Peyer's patch (tissue), 4 donors: ENCODE results near the gene SPATA31E1. TPM values are rescaled to one million over a fixed set of nuclear protein-coding genes. Genes with fewer than 3 reads are reported as not detected.
"Not testable (repeated sequence)": the region's sequence is repeated elsewhere in the genome, so short reads cannot be mapped to it uniquely, and the experiment has no call there.

Experiments used
- DNase-seq, 3 donors: peaks; one replicate each; pipeline ENCODE4 v3.0.0-alpha.2; 2017 to 2019
- H3K27ac ChIP-seq, 4 donors: fragments of 200-600 bp; sonication (generic); one replicate each; pipeline ENCODE4 v1.5.1; 2016 to 2019
- H3K27me3 ChIP-seq, 2 donors: fragments of 200-600 bp; sonication (generic); one replicate each; pipeline ENCODE4 v1.5.1; 2019
- H3K36me3 ChIP-seq, 3 donors: fragments of 200-600 bp; sonication (generic); one replicate each; pipeline ENCODE4 v1.5.1; 2016 to 2019
- H3K4me1 ChIP-seq, 4 donors: fragments of 200-600 bp; sonication (generic); one replicate each; pipeline ENCODE4 v1.5.1; 2016 to 2019
- H3K4me3 ChIP-seq, 4 donors: fragments of 200-600 bp; sonication (generic); 1 replicate in 3 of 4; 2 replicates in 1 of 4; pipeline ENCODE4 v1.5.1; 2016 to 2019; ENCODE audit warnings: mild to moderate bottlenecking in 1 of 4
- H3K9me3 ChIP-seq, 4 donors: fragments of 200-600 bp; sonication (generic); one replicate each; pipeline ENCODE4 v1.5.1; 2016 to 2019; ENCODE audit warnings: mild to moderate bottlenecking in 1 of 4
- CTCF ChIP-seq, 6 experiments: fragments of 450-650 bp in 4 of 6; fragments of 200-600 bp in 2 of 6; sonication (generic) in 1 of 6; IDR thresholded peaks; one replicate each; pipeline ENCODE4 v1.5.1; 2017 to 2019; ENCODE audit warnings: antibody characterized with exemption in 6 of 6, mild to moderate bottlenecking in 3 of 6, moderate library complexity in 1 of 6
- POLR2A ChIP-seq, 2 donors: fragments of 450-650 bp; IDR thresholded peaks; one replicate each; pipeline ENCODE4 v1.5.1; 2017; ENCODE audit warnings: antibody characterized with exemption in 2 of 2, mild to moderate bottlenecking in 2 of 2, moderate library complexity in 2 of 2
- total RNA-seq, 4 donors: library from RNA; depleted of rRNA; stranded (reverse); fragments of >200 nt; gene quantifications; one replicate each; pipeline ENCODE4 v1.1.0, GENCODE V29; 2016

The SPATA31E1 gene
- total RNA-seq, 4 donors from 2014 or later, result not detected

GRCh38 chr9:87842878-87843585 lies 39.6 kb upstream of the SPATA31E1 start:
- Histone ChIP-seq H3K9me3 (no peaks in the 10 kb centered on the region), H3K27me3 (no peaks in the 10 kb centered on the region), H3K4me1 (no peaks in the 10 kb centered on the region), H3K36me3 (no peaks in the 10 kb centered on the region), H3K4me3 (no peak overlapping the region), H3K27ac (no peak overlapping the region)
- no peak for TF ChIP-seq POLR2A (IDR thresholded peaks at IDR 0.05)
- TF ChIP-seq CTCF (IDR thresholded peaks at IDR 0.05), result no peak
- no peak for DNase-seq

- Histone ChIP-seq H3K9me3 (no peaks in the 10 kb centered on the region), H3K4me1 (no peaks in the 10 kb centered on the region), H3K27ac (no peak overlapping the region), H3K27me3 (no peaks in the 10 kb centered on the region), H3K4me3 (no peak overlapping the region), H3K36me3 (no peaks in the 10 kb centered on the region)
- no peak for TF ChIP-seq CTCF (IDR thresholded peaks at IDR 0.05)
- TF ChIP-seq POLR2A (IDR thresholded peaks at IDR 0.05), result no peak
- no peak for DNase-seq
These were observed 38.2 kb upstream of the SPATA31E1 start for GRCh38 chr9:87844506-87844905.

GRCh38 chr9:87847817-87848216 lies 34.9 kb upstream of the SPATA31E1 start:
- H3K27me3 ChIP-seq, H3K36me3 ChIP-seq, H3K27ac ChIP-seq, H3K9me3 ChIP-seq, H3K4me1 ChIP-seq, H3K4me3 ChIP-seq, DNase-seq: not testable (repeated sequence)

DNA sequence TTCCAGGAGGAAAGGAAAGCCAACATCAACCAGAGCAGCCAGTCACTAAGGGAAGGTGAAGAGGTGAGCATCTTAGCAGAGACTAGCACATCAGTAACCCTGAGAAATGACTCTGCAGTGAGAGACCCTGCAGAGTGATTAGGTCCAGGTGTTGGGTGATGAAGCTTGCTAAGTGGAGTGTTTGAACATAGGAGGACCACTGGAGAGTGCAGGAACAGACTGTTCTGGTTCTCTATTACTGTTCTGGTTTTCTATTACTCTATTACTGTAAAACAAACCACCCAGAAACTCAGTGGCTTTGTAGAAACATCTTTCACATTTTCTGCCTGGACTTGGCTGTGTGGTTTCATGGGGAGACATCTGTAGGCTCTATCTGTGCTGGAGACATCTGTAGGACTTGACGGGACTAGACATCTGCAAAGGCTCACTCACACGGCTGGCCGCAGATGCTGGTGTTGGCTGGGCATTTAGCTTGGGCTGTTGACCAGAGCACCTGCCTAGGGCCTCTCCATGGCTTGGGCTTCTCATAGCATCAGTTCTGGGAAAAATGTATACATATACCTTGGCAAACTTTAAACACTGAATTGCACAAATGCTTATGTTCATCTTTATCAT lies 33.4 kb upstream of the SPATA31E1 start:
- DNase-seq, result no peak
- Histone ChIP-seq H3K9me3 (no peaks in the 10 kb centered on the region), H3K27ac (no peak overlapping the region), H3K27me3 (no peaks in the 10 kb centered on the region), H3K4me1 (no peaks in the 10 kb centered on the region), H3K36me3 (no peaks in the 10 kb centered on the region), H3K4me3 (no peak overlapping the region)
- TF ChIP-seq POLR2A (IDR thresholded peaks at IDR 0.05), result no peak
- no peak for TF ChIP-seq CTCF (IDR thresholded peaks at IDR 0.05)

- H3K27me3 ChIP-seq, result no peaks in the 10 kb centered on the region
- no peak overlapping the region for H3K4me3 ChIP-seq
- no peaks in the 10 kb centered on the region for H3K9me3 ChIP-seq
- H3K36me3 ChIP-seq, result no peaks in the 10 kb centered on the region
- DNase-seq, result no peak
- H3K4me1 ChIP-seq, result no peaks in the 10 kb centered on the region
- H3K27ac ChIP-seq, result no peak overlapping the region
- TF ChIP-seq CTCF (IDR thresholded peaks at IDR 0.05) (no peak), POLR2A (IDR thresholded peaks at IDR 0.05) (no peak)
These were observed 32.3 kb upstream of the SPATA31E1 start for GRCh38 chr9:87850391-87850790.

DNA sequence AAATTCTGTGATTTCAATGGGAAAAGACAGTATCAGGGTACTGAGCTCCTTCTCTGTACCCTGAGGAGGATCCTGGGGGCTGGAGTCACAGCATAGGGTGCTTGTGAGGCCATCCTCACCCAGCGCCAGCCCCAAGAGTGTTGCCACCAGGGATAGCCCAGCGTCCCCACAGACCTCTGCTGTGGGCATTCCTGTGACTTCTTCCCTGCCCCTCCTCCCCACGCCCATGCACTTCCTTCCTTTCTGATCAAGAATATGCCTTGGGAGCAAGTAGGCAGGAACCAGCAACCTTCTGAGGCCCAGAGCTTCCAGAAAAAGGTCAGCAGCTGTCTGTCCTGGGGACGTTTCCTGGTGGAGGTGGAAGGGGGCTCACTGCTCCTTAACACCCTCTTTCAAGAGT lies 31.5 kb upstream of the SPATA31E1 start:
- H3K4me3 ChIP-seq, H3K27me3 ChIP-seq, H3K27ac ChIP-seq, H3K36me3 ChIP-seq, DNase-seq, H3K9me3 ChIP-seq, H3K4me1 ChIP-seq: not testable (repeated sequence)
